ENCODE results near the gene UCN2.

The UCN2 gene, protein sequence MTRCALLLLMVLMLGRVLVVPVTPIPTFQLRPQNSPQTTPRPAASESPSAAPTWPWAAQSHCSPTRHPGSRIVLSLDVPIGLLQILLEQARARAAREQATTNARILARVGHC

DNA sequence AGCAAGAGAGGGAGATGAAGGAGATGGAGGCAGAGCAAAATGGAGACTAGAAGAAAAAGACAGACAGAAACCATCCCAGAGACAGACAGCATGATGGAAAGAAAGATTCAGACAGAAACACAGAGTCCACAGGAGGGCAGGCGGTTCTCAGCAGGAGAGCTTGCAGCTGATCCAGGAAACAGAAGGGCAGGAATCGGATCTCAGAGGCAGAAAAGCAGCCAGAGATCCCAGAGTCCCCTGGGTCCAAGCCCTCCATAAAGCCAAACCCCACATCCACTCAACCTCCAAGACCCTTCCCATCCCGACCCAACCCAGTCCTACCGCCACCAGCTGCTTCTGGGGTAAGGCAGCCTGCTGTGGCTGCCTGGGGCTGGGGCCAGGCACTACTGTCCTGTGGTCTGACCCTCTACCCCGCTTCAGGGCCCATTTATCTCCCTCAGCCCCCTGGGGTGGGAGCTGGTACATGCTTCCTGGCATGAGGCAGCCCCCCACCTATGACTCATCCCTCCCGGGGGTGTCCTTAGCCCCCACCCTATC, at the start of gene UCN2:
Gene UCN2, minus strand, starts transcription at position 400 of the 537 bp plus-strand sequence. CDS start 657 bp downstream, outside the sequence.
- no peak for DNase-seq

DNA sequence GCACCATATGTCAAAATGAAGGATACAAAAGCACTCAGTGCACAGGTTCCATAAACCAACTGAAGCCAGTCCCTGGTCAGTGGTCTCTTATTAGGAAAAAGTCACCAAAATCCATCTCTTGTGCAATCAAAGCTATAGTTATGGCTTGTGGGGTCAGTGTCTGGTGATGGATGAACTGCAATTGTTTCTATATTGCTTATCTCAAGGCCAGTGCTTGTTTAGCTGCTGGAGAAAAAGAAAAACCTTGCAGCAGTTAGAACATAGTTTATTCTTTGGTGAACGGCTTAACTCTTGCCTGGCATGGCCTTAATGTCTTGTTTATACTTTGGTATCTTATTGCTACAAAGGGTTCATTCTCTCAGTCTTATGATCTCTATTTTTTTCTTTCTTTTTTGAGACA, 48.7 kb upstream of the UCN2 start:
- DNase-seq: no peak

DNA sequence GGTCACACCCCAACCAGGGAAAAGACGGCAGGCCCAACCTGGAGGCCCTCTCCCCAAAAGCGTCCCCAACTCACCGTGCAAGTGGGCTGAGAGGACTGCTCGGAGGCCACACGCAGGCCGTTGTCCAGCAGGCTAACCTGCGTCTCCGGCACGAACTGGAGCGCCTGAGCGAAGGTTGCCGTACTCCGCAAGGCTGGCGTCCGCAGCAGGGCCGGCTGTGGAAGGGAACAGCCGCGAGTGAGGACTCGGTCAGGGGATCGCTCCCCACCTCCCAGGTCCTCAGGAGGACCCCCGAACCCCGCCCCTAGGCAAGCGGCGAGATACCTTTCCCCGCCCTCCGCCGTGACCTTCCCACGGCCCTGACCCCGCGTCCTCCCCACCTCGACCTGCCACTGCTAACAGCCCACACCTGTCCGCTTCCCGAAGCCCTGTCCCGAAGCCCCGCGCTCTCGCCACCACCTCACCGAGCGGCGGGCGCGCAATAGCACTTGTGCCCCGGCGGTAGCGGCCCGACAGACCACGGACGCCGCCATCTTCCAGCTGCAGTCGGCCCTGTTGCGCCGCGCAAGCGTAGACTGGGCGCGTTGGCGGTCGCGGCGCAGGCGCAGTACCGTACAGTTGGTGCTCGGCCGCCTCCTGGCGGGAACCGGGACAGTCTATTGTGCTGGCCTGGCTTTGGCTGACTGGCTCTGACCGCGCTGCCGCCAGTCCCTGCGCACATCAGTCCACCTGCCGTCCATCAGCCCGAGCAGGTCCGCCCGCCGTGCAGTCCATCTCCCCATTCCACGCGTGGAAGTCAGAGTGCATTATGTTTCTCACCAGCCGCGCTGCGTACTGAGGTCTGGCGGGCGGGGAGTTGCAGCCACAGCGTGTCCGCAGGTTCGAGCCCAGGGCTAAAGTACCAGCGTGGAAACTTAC, 45.8 kb upstream of the UCN2 start, which contains the start of gene UQCRC1:
Gene UQCRC1, minus strand, starts transcription at position 559 of the 918 bp plus-strand sequence. Its CDS starts 26 bp downstream, at position 533.
- peak; percentile 97 for DNase-seq

DNA sequence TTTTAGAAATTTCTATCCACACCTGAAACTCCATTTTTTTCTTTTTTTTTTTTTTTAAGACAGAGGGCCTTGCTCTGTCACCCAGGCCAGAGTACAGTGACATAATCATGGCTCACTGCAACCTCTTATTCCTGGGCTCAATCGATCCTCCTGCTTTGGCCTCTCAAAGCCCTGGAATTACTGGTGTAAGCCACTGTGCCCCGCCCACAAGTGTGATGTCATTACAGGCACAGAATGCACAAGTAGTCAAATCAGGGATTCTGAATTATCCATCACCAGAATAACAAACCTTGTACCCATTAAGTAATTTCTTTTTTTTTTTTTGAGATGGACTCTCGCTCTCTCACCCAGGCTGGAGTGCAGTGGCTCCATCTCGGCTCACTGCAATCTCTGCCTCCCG, 43.9 kb upstream of the UCN2 start:
- peak; percentile 30 for DNase-seq

DNA sequence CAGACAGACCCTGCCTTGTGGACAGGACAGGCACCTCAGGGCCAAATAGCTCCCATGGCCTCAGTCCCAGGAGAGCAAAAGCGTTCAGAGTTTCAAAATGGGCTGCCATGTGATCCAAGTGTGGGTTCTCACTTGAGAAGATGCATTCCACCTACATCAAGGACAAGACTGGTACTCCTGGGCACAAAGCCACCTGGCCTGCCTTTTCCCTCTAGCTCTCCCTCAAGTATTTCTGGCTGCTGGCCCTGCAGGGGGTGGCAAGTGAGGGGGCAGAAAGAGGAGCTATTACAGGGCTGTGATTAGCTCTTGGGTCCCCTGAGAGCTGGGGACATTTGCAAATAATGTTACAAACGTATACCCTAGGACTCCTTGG, 38.0 kb upstream of the UCN2 start:
- DNase-seq: no peak

DNA sequence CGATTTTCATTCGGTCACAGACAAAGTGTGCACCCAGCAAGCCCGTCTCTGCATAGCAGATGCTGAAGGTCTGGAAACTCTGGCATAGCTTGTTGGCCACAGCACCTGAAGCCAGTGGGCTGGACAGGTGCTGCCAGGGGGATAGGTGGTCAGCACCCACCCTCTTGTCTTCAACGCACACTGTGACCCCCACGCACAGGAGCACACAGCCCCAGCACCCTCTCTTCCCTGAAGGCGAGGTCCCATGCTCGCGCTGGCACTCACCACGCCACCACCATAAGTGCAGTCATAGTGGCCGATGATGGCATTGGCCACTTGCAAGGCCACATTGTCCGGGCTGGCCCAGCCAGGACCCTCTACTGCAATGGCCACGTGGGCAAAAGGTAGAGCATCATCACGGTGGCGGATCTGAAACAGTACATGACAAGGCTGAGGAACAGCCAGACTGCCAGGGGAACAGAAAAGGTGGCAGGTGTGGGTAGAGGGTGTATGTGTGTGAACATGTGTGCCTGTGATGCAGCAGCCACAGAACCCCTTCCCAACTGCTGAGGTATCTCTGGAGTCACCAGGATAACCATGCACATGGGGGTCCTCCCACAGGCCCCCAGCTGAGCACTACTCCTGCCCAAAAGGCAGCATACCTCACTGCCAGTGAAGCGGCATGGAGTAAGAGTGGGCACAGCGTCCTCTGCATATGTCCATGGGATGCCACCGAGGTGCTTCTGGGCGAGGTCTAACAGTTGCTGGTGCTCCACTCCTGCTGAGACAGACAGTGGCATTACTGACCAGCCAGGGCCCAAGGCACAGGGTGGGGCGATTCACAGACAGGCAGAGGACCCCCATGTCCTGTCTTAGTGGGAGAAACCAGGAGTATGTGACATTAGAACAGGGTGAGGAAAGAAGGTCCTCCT, 37.4 kb upstream of the UCN2 start:
- no peak for DNase-seq

DNA sequence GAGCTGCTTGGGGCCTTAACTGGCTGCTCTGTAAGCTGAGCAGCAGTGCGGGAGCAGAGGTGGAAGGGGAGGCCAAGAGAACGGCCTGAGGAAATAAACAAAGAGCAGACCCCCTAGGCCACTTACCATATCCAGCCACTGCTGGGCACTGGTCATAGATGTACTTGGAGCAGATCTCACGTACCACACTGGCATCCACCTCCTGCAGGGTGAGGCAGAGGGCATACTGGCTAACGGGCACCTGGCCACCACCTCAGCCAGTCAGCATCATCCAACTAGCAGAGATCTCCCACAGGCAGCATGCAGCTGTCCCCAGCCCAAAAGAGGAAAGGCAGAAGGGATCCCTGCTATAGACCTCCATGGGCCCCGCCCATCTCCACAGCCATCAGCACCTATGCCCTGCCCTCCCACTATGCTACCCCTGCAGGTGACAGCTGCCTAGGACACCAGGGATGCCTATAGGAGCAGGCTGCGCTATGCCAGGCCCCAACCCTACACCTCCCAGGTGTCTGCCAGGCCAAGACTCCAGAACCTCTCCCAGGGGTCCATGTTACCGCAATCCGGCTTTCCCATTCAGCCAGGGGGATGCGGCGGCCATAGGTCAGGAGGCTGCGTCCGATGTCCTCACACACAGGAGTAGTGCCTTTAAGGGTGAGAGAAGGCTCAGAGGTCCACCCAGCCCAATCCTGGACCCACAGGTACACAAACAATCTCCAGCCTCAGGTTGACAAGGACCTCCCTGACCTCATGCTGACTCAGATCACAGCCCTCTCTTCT, 36.1 kb upstream of the UCN2 start:
- no peak for DNase-seq

DNA sequence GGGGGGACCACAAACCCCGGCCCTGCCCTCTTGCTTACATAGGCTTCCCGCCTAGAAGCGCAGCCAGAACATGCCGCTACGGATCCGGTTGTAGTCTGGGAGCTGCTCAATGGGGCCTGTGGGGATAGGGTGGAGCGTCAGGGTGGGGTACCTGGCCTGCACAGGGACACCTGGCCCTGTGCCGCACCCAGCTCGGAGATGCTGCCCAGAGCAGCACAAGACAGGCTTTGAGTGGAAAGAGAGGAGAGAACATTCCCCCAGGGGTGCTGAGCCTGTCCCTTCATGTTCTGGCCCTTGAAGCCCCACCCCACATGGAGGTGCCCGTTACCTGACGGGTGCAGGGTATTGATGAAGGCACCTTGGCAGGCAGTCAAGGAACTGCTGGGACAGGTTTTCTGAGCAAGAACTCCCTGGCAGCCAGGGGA, 35.5 kb upstream of the UCN2 start:
- DNase-seq: no peak

DNA sequence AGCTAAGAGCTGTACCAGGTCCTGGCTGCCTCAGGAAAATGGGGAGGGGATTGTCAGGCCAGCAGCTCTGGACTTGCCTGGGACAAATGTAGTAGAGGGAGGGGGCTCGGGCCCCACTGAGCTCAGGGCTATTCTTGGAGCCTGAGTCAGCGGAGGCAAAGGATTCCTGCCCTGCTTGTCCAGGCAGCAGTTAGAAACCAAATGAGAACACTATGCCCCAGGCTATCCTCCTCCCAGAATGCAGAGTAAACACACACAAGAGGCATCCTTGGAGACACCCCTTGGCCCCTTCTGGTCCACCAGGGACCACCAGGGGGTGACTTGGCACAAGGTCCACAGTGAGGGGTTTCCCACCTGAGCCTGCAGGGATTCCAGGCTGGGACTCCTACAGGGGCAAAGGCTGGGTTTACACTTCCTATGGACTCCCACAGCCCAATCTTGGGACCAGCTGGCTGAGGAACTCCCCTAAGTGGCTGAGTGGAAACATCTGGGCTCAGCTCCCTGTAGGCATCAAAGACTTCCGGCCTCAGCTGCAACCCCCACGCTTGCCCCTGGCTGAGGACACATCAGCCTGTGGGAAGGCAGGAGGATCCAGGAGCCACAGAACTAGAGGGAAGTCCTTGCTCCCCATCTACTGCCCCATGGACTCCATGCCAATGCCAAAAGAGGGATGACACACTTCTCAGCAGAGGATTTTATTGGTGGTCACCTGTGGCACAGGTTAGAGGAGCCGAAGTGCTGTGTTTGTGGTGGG, 34.9 kb upstream of the UCN2 start:
- DNase-seq: no peak

DNA sequence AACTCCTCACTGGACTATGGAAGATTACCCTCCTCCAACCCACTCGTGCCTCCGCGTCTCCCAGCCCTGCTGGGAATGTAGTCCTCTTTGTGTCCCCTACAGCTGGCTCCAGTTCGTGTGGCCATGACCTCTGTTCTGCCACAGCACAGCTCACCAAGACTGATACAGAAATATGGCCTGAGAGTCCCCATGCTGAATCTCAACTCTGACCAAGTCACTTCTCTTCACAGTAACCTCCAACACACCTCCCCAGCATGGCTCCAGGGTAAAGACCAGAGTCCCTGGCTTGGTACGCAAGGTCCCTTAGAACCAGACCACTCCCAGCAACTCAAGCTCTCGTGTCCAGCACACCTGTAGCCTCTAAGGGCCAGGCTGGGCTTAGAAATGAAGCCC, 33.8 kb upstream of the UCN2 start:
- DNase-seq: no peak

DNA sequence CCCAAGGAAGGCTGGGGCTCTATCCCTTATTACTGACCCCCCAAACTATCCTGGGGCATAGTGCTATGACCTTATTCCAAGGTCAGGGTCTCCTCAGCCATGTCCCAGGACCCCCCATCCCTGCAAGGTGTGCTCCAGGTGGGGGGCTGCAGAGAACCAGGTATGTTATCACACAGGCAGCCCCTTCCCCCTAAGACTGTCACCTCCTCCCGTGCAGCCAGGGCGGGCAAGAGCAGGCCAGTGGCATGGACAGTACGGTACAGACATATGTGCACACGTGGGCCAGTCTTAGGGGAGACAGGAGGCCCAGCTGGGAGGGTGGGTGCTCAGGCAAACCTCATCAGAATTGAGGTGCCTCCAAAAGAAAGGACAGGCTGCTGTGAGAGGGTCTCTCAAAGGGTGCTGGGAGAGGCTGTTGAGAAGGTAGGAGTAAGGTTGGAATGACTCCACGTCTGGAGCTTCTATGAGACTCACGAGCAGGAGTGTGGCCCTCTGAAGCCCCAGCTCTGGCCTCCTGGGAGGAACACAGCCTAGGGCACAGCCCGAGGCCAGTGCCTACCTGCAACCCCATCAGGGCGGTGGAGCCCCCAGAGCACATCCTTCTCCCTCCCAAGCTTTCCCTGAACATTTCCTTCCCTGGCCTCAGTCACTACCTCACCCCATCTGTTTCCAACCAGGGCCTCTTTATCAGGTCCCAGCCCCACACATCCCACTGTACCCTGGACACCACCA, 33.3 kb upstream of the UCN2 start:
- DNase-seq: no peak

DNA sequence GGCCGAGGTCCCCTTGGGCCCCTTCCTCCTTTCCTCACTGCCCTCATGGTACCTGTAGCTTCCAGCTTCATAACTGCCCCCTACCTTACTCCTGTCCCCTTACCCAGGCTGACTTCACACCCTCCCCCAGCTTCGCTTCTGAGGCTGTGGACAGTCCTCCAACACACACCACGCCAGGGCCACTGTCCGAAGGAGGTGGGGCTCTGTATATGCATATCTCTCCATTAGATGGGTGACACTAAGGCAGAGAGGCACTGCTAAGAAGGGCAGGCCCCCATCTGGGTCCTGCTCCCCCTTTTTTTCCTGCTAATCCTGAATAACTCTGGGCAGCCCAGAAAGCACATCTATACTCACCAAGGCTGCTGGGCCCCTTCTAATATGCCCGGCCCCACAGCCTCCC, 32.6 kb upstream of the UCN2 start:
- DNase-seq: no peak

DNA sequence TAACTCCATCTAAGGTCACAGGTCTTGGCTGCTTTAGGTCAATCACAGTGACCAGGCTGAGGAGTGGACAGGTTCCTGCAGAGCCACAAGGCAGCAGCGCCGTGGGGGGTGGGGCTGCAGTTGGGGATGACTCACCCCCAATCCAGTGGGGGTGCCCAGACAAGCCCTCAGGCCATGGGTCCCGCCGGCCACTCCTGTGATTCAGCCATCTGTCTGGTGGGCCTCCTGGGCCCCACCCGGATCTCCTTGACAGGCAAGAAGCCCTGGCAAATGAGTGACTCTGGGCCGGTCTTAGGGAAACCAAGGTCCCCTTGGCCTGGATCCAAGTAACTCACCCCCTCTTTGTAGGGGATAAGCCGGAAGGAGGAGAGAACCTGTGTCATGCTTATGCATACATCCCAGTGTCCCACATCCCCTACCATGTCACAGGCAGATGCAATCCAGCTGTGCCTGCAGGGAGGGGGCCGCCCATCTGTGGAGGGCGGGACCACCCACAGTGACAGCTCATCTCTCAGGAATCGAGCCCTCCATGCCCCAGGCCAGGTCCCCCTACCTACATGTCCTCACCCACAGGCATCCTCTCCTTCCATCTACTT, 32.0 kb upstream of the UCN2 start:
- peak; percentile 21 for DNase-seq

DNA sequence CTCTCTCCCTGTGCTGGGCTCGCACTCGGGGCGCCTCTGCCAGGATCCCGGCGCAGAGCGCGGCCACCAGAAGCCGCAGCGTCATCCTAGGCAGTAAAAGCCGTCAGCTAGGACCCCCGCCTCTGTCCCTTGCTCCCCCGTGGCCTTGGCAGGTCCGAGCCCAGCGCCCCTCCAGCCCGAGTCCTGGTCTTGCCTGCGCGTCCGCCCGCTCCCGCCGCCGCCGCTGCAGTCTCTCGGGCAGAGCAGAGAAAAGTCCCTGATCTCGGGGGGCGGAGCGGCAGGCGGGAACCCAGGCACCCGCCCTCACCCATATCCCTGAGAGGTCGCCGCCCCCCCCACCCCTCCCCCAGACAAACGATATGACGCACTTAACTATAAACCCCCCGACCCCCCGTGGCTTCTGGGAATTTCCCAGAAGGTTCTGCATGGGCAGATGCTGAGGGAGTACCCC, 31.5 kb upstream of the UCN2 start, which contains the start of gene COL7A1:
Gene COL7A1, minus strand, starts transcription at position 255 of the 451 bp plus-strand sequence. Its CDS starts 170 bp downstream, at position 85.
- no peak for DNase-seq

DNA sequence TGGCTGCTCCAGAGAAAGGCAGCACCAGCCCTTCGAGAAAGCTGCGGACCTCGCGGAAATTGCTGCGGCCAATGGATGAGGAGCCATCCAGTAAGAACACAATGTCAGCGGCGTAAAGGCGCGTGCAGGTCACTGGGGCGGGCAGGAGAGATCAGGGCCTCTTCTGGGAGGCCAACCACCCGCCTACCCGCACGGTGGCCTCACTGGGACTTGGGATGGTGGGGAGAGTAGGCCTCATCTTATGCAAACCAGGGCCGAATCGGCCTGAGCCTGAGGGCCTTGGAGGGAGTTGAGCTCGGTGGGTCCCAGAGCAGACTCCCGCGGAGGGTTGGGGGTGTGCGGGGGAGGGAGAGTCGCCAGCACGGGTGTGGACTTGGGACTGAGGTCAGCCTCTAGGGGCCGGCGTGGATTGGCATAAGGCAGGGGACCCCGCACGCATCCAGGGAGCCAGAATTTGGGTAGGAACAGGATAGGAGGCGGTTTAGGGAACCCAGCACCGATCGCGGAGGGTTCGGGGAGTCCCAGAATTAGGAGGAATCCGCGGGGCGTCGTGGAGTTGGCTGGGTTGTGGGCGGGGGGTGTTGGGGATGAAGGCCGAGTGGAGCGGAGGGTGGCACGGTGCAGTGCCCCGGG, 31.0 kb upstream of the UCN2 start:
- DNase-seq: no peak

DNA sequence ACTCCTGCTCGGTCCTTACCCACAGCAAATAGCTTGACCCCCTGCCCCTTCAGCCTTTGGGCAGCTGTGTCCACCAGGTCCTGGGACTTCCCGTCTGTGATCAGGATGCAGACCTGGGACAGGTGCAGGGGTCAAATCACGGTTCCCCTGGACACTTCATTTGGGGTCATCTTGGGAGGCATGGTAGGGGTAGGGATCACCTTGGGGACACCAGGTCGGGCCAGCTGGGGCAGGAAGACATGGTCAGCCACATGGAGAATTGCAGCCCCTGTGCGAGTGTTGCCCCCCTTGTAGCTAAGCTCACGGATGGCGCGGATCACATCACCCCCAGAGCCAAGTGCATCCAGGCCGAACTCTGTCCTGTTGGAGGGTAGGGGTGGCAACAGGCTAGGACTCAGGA, 29.8 kb upstream of the UCN2 start:
- DNase-seq: no peak

DNA sequence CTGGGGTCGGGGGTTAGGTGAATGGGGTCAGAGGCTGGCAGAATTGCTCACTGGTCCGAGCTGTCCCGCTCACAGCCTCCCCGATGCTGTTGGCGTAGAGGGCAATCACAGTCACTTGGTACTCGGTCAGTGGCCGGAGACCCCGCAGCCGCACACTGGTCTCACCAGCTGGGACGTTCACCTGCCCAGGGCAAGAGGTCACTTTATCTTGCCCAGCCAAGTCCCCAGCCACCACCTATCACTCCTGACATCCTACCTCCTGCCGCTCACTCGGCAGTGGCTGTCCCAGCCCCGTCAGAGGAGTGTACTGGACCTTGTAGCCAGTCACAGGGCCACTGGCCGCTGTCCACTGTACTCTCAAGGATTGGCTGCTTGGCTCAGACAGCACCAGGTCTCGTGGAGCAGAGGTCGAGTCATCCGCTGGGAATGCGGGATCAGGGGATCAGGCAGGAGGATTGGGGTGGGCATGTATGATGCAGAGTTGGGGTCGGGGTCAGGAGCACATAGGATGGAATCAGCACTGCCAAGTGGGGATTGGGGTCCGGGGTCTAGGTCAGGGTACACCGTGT, 29.0 kb upstream of the UCN2 start:
- DNase-seq: no peak

DNA sequence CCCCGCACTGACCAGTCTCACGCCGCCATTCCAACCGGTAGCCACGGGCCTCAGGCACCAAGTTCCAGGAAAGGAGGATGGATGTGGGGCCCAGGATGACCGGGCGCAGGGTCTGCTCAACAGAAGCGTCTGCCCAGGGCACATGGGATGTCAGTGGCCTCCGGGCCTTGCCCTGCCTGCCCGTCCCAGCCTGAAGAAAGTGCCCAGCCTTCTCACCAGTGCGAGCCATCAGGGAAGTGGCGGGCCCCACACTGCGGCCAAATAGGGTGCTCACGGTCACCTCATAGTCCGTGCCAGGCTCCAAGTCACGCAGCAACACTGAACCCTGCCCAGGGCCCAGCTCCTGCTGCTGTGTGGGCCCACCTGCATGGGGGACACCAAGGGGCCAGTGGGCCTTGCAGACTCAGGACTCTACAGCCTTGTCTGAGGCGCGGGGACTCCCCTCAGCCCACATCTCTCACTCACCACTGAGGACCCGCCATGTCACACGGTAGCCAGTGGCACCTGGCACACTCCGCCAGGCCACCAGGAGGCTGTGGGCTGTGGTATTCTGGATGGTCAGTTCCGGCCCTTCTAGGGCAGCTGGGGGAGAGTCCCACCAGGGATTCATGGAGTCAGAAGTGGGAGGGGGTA, 28.4 kb upstream of the UCN2 start:
- DNase-seq: no peak

DNA sequence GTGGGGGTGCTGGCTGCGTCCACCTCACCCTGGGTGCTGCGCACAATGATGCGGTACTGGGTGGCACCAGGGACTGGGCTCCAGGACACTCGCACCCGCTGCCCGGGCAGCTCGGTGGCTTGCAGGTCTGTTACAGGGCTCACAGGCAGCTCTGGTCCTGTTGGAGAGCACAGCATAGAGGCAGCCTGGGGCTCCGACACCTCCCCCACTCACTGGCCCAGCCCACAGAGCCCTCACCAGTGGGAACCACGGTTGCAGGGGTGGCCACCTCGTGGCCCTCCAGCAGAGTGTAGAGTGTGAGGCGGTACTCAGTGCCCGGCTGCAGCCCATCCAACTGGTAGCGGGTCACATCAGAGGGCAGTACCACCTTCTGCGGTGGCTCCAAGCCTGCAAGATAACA, 27.9 kb upstream of the UCN2 start:
- DNase-seq: no peak

Data from suppressor macrophage treated with lipopolysaccharide for 4 hours (primary cell).